Thyroid gland (tissue), 4 donors: ENCODE results near the gene MET. TPM values are rescaled to one million over a fixed set of nuclear protein-coding genes. Genes with fewer than 3 reads are reported as not detected.
"Not testable (repeated sequence)": the region's sequence is repeated elsewhere in the genome, so short reads cannot be mapped to it uniquely, and the experiment has no call there.

ENCODE experiments used
- DNase-seq, 2 donors: peaks; one replicate each; pipeline ENCODE4 v3.0.0-alpha.2; 2019
- H3K27ac ChIP-seq, 3 donors: fragments of 200-600 bp; sonication (generic); 1 replicate in 2 of 3; 2 replicates in 1 of 3; pipeline ENCODE4 v1.5.1; 2016 to 2019; ENCODE audit warnings: mild to moderate bottlenecking in 1 of 3, moderate library complexity in 1 of 3
- H3K27me3 ChIP-seq: fragments of 200-600 bp; sonication (generic); one replicate; pipeline ENCODE4 v1.5.1; 2019
- H3K36me3 ChIP-seq, 2 donors: fragments of 200-600 bp; sonication (generic); one replicate each; pipeline ENCODE4 v1.5.1; 2016 to 2019
- H3K4me1 ChIP-seq, 2 donors: fragments of 200-600 bp; sonication (generic); one replicate each; pipeline ENCODE4 v1.5.1; 2017 to 2019
- H3K4me3 ChIP-seq, 3 donors: fragments of 200-600 bp; sonication (generic); replicated peaks in 1 of 3; 1 replicate in 2 of 3; 2 replicates in 1 of 3; pipeline ENCODE4 v1.5.1; 2016; ENCODE audit warnings: mild to moderate bottlenecking in 1 of 3
- H3K9me3 ChIP-seq: fragments of 200-600 bp; sonication (generic); one replicate; pipeline ENCODE4 v1.5.1; 2017
- POLR2A ChIP-seq, 2 donors: fragments of 450-650 bp; IDR thresholded peaks; one replicate each; pipeline ENCODE4 v1.6.1; 2017; ENCODE audit warnings: antibody characterized with exemption in 2 of 2, mild to moderate bottlenecking in 2 of 2, moderate library complexity in 1 of 2
- WGBS, 2 donors: methylation state at CpG; one replicate each; pipeline ENCODE4 v1.1.5; 2017; 5-methylcytosine and 5-hydroxymethylcytosine counted together
- intact Hi-C: fragments of 100-400 bp; cut with DNase I; formaldehyde crosslinking; loops from one replicate; pipeline ENCODE4 v1.15.1; 2023
- total RNA-seq, 4 donors: library from RNA; depleted of rRNA; stranded (reverse); fragments of >200 nt; gene quantifications; one replicate each; pipeline ENCODE4 v1.2.3, GENCODE V29; 2016
- TF ChIP-seq, protein P1 (sequence below), 6 experiments: fragments of 200-600 bp in 3 of 6; fragments of 450-650 bp in 3 of 6; sonication (generic) in 3 of 6; IDR thresholded peaks; one replicate each; pipeline ENCODE4 v1.5.1; 2016 to 2019; ENCODE audit warnings: antibody characterized with exemption in 6 of 6, mild to moderate bottlenecking in 2 of 6, inconsistent platforms in 1 of 6, moderate library complexity in 1 of 6

Gene MET
- total RNA-seq, 4 donors from 2014 or later: 41.5 to 59.6 (median 52.7) TPM

DNA sequence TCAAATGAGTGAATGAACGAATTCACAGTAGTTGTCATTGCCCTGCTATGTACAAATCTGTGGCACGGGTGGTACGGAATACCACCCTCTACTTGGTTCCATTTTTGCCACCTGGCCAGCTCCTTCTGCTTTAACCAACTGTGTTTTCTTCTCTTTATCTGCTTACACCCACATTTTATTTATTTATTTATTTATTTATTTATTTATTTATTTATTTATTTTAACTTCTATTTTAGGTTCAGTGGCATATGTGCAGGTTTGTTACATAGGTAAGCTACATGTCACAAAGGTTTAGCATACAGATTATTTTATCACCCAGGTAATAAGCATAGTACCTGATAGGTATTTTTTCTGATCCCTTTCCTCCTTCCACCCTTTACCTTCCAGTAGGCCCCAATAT, 148.2 kb downstream of the MET start:
- intact Hi-C loops: no loop called here

DNA sequence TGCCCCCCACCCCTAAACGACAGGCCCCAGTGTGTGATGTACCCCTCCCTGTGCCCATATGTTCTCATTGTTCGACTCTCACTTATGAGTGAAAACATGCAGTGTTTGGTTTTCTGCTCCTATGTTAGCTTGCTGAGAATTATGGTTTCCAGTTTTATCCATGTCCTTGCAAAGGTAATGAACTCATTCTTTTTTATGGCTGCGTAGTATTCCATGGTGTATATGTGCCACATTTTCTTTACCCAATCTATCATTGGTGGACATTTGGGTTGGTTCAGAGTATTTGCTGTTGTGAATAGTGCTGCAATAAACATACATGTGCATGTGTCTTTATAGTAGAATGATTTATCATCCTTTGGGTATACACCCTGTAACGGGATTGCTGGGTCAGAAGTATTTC, 149.7 kb downstream of the MET start:
- H3K4me3 ChIP-seq, H3K27ac ChIP-seq, DNase-seq, intact Hi-C loops, H3K4me1 ChIP-seq, H3K27me3 ChIP-seq, H3K36me3 ChIP-seq, H3K9me3 ChIP-seq: not testable (repeated sequence)
- 94 to 97% methylated on average over 4 of the region's 4 CpGs for WGBS, 2 donors

More for the DNA sequence above, 148.2 kb downstream of the MET start:
- Histone ChIP-seq H3K9me3 (no peaks in the 10 kb centered on the region), H3K27me3 (no peaks in the 10 kb centered on the region), H3K36me3 (no peaks in the 10 kb centered on the region), H3K27ac (no peak overlapping the region), H3K4me3 (no peak overlapping the region), H3K4me1 (no peaks in the 10 kb centered on the region)
- no peak for DNase-seq
- TF ChIP-seq POLR2A (IDR thresholded peaks at IDR 0.05): no peak
- TF ChIP-seq, protein P1, sequence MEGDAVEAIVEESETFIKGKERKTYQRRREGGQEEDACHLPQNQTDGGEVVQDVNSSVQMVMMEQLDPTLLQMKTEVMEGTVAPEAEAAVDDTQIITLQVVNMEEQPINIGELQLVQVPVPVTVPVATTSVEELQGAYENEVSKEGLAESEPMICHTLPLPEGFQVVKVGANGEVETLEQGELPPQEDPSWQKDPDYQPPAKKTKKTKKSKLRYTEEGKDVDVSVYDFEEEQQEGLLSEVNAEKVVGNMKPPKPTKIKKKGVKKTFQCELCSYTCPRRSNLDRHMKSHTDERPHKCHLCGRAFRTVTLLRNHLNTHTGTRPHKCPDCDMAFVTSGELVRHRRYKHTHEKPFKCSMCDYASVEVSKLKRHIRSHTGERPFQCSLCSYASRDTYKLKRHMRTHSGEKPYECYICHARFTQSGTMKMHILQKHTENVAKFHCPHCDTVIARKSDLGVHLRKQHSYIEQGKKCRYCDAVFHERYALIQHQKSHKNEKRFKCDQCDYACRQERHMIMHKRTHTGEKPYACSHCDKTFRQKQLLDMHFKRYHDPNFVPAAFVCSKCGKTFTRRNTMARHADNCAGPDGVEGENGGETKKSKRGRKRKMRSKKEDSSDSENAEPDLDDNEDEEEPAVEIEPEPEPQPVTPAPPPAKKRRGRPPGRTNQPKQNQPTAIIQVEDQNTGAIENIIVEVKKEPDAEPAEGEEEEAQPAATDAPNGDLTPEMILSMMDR (IDR thresholded peaks at IDR 0.05): no peak
- 97% methylated on average over 3 of the region's 3 CpGs for WGBS, 2 donors

DNA sequence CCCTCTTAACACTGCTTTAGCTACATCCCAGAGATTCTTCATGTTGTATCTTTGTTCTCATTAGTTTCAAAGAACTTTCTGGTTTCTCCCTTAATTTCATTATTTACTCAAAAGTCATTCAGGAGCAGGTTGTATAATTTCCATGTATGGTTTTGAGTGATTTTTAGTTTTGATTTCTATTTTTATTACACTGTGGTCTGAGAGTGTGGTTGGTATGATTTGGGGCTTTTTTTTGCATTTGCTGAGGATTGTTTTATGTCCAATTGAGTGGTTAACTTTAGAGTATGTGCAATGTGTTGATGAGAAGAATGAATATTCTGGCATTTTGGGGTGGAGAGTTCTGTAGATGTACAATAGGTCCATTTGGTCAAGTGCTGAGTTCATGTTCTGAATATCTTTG, 152.5 kb downstream of the MET start:
- intact Hi-C loops: no loop called here
- Histone ChIP-seq H3K9me3 (no peaks in the 10 kb centered on the region), H3K4me3 (no peak overlapping the region), H3K36me3 (no peaks in the 10 kb centered on the region), H3K27me3 (no peaks in the 10 kb centered on the region), H3K4me1 (no peaks in the 10 kb centered on the region), H3K27ac (no peak overlapping the region)
- TF ChIP-seq, protein P1 (IDR thresholded peaks at IDR 0.05): no peak
- TF ChIP-seq POLR2A (IDR thresholded peaks at IDR 0.05): no peak
- DNase-seq: no peak

DNA sequence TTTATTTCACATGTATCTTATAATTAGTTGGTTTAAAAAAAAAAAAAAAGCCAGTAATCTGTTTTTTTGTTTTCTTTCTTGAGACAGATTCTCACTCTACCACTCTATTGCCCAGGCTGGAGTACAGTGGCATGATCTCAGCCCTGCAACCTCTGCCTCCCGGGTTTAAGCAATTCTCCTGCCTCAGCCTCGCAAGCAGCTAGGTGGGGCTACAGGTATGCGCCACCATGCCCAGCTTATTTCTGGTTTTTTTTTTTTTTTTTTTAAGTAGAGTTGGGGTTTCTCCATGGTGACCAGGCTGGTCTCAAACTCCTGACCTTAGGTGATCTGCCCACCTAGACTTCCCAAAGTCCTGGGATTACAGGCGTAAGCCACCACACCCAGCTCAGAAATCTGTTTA, 156.3 kb downstream of the MET start:
- H3K4me1 ChIP-seq: no peaks in the 10 kb centered on the region
- H3K27ac ChIP-seq: no peak overlapping the region
- DNase-seq: no peak
- no peaks in the 10 kb centered on the region for H3K36me3 ChIP-seq
- TF ChIP-seq, protein P1 (IDR thresholded peaks at IDR 0.05): no peak
- TF ChIP-seq POLR2A (IDR thresholded peaks at IDR 0.05): no peak
- H3K9me3 ChIP-seq: no peaks in the 10 kb centered on the region
- no peak overlapping the region for H3K4me3 ChIP-seq
- intact Hi-C loops: no loop called here
- 93% methylated on average over 4 of the region's 4 CpGs for WGBS, 2 donors
- no peaks in the 10 kb centered on the region for H3K27me3 ChIP-seq

DNA sequence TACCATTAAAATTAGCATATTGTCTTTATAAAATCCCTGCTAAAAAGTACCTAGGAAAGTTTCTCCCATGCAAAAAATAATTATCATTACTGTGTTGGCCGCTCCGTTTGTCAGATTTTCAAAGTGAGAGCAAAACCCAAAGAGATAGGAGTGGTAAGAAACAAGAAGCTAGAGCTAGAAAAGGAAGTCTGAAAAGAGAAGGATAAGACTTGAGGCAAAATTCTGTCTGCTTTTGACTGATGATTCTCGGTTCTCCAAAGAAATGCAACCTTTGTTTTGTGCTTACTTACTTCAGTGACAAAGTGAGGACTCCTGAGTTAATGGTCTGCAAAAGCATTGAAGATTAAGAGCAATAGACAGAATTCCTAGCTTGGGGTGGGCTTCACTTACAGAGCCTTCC, 157.0 kb downstream of the MET start:
- Histone ChIP-seq H3K36me3 (no peaks in the 10 kb centered on the region), H3K27ac (no peak overlapping the region), H3K4me3 (no peak overlapping the region), H3K27me3 (no peaks in the 10 kb centered on the region), H3K4me1 (no peaks in the 10 kb centered on the region), H3K9me3 (no peaks in the 10 kb centered on the region)
- TF ChIP-seq, protein P1 (IDR thresholded peaks at IDR 0.05): no peak
- no peak for TF ChIP-seq POLR2A (IDR thresholded peaks at IDR 0.05)
- 75 to 86% methylated on average over 3 of the region's 3 CpGs for WGBS, 2 donors
- DNase-seq: no peak
- intact Hi-C loops: no loop called here

DNA sequence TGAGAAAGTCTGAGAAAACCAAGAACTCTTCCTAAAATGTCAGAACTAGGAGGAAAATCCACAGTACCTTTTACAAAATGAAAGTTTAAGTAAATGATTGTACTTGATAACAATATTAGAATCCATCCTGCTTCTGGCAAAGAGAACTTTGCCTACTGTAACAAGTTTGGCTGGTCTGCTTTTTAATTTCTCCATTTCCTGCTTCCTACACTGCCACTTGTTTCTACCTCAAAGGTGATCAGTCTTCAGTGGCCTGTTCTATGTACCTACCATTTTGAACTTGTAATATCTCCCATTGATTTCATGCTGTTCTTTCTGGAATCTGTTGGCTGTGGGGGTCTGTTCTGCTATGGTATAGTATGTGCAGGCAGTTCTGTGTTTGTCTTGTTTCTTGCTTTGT, 157.5 kb downstream of the MET start:
- Histone ChIP-seq H3K4me3 (no peak overlapping the region), H3K4me1 (no peaks in the 10 kb centered on the region), H3K27me3 (no peaks in the 10 kb centered on the region), H3K27ac (no peak overlapping the region), H3K36me3 (no peaks in the 10 kb centered on the region), H3K9me3 (no peaks in the 10 kb centered on the region)
- intact Hi-C loops: no loop called here
- no peak for DNase-seq
- TF ChIP-seq POLR2A (IDR thresholded peaks at IDR 0.05): no peak
- TF ChIP-seq, protein P1 (IDR thresholded peaks at IDR 0.05): no peak
